Peyer's patch (tissue), 4 donors: Measurements from ENCODE around the gene PDE12.

ENCODE experiments used
- POLR2A ChIP-seq, 2 donors: fragments of 450-650 bp; IDR thresholded peaks; one replicate each; pipeline ENCODE4 v1.5.1; 2017; ENCODE audit warnings: antibody characterized with exemption in 2 of 2, mild to moderate bottlenecking in 2 of 2, moderate library complexity in 2 of 2
- TF ChIP-seq, protein P1 (sequence below), 6 experiments: fragments of 450-650 bp in 4 of 6; fragments of 200-600 bp in 2 of 6; sonication (generic) in 1 of 6; IDR thresholded peaks; one replicate each; pipeline ENCODE4 v1.5.1; 2017 to 2019; ENCODE audit warnings: antibody characterized with exemption in 6 of 6, mild to moderate bottlenecking in 3 of 6, moderate library complexity in 1 of 6

DNA sequence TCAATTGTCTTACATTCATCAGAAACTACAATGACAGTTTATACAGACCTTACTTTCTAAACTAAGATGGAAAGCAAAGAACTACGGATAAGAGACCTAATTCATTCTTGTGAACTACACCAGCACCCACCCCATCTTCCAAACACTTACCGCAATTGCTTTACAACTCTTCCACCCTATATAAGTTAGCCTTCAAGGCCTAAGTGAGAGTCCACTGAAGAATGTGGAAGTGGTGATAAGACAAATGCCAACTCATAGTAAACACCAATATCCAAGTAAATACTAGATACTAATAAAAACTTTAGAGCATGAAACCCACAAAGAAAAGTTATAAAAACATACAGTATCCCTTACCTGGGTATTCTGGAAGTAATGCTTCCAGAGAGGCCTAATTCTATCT is 27.5 kb downstream of the PDE12 start:
- TF ChIP-seq POLR2A (IDR thresholded peaks at IDR 0.05) = no peak
- TF ChIP-seq, protein P1, sequence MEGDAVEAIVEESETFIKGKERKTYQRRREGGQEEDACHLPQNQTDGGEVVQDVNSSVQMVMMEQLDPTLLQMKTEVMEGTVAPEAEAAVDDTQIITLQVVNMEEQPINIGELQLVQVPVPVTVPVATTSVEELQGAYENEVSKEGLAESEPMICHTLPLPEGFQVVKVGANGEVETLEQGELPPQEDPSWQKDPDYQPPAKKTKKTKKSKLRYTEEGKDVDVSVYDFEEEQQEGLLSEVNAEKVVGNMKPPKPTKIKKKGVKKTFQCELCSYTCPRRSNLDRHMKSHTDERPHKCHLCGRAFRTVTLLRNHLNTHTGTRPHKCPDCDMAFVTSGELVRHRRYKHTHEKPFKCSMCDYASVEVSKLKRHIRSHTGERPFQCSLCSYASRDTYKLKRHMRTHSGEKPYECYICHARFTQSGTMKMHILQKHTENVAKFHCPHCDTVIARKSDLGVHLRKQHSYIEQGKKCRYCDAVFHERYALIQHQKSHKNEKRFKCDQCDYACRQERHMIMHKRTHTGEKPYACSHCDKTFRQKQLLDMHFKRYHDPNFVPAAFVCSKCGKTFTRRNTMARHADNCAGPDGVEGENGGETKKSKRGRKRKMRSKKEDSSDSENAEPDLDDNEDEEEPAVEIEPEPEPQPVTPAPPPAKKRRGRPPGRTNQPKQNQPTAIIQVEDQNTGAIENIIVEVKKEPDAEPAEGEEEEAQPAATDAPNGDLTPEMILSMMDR (IDR thresholded peaks at IDR 0.05) = no peak
